ENCODE data around the gene TMA7. TPM values are rescaled to one million over a fixed set of nuclear protein-coding genes. Genes with fewer than 3 reads are reported as not detected.

TMA7 gene
- polyA plus RNA-seq, 1 donor from 2014 or later = 1,747 TPM

GRCh38 chr3:48407542-48408099 is 32.4 kb upstream of the TMA7 start:
- H3K36me3 ChIP-seq (ENCODE audit: insufficient read depth, low read length) = peaks cover 5% of the 10 kb centered on the region
- no peaks in the 10 kb centered on the region for H4K20me1 ChIP-seq (ENCODE audit: insufficient read depth)
- H3K79me2 ChIP-seq (replicated peaks; ENCODE audit: insufficient read depth, low read length) = no peaks in the 10 kb centered on the region
- H3K27ac ChIP-seq (ENCODE audit: low read length) = no peak overlapping the region
- H3K4me2 ChIP-seq (ENCODE audit: low read length) = no peak overlapping the region
- no peaks in the 10 kb centered on the region for H3K27me3 ChIP-seq (ENCODE audit: insufficient read depth, low read depth, low read length)
- no peaks in the 10 kb centered on the region for H3K9me3 ChIP-seq (ENCODE audit: low read length)
- no peaks in the 10 kb centered on the region for H3F3A ChIP-seq (ENCODE audit: insufficient read depth, low read length, poor library complexity, severe bottlenecking)
- H3K9ac ChIP-seq (ENCODE audit: low read length) = no peak overlapping the region
- no peak overlapping the region for H3K4me3 ChIP-seq (ENCODE audit: low read length)
- TF ChIP-seq EP300 (conservative IDR thresholded peaks at IDR 0.05; ENCODE audit: poor library complexity, severe bottlenecking) (no peak), CTCF (IDR thresholded peaks at IDR 0.05; ENCODE audit: poor library complexity, severe bottlenecking) (no peak), RAD21 (conservative IDR thresholded peaks at IDR 0.05) (no peak), TAF1 (IDR thresholded peaks at IDR 0.05; ENCODE audit: low read depth) (no peak), SMC3 (conservative IDR thresholded peaks at IDR 0.05; ENCODE audit: poor library complexity) (no peak)
- TF ChIP-seq, protein P1, sequence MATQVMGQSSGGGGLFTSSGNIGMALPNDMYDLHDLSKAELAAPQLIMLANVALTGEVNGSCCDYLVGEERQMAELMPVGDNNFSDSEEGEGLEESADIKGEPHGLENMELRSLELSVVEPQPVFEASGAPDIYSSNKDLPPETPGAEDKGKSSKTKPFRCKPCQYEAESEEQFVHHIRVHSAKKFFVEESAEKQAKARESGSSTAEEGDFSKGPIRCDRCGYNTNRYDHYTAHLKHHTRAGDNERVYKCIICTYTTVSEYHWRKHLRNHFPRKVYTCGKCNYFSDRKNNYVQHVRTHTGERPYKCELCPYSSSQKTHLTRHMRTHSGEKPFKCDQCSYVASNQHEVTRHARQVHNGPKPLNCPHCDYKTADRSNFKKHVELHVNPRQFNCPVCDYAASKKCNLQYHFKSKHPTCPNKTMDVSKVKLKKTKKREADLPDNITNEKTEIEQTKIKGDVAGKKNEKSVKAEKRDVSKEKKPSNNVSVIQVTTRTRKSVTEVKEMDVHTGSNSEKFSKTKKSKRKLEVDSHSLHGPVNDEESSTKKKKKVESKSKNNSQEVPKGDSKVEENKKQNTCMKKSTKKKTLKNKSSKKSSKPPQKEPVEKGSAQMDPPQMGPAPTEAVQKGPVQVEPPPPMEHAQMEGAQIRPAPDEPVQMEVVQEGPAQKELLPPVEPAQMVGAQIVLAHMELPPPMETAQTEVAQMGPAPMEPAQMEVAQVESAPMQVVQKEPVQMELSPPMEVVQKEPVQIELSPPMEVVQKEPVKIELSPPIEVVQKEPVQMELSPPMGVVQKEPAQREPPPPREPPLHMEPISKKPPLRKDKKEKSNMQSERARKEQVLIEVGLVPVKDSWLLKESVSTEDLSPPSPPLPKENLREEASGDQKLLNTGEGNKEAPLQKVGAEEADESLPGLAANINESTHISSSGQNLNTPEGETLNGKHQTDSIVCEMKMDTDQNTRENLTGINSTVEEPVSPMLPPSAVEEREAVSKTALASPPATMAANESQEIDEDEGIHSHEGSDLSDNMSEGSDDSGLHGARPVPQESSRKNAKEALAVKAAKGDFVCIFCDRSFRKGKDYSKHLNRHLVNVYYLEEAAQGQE (IDR thresholded peaks at IDR 0.05; ENCODE audit: borderline replicate concordance) = no peak
- no peak overlapping the region for H2AFZ ChIP-seq (ENCODE audit: low read depth, low read length)
- H3K9me2 ChIP-seq (ENCODE audit: insufficient read depth, low read length) = no peaks in the 10 kb centered on the region

DNA sequence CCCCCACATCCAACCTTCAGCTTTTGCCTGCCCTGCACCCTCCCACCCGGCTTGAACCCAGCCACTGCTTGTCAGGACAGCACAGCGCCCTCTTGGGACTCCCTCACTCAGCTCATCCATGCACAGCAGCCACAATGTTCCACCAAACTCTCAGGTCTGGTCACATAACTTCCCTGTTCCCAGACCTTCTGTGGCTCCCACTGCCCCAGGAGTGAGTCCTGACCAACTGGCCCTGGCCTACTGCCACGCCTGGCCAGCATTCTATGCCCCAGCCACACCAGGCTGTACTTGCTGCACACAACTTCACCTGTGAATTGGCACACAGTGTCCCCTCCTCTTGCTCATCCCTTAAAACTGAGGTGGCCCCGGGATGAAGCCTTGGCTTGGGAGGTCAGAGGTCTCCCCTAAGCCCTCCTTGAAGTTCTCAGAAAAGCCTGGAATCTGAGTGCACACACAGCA is 31.2 kb upstream of the TMA7 start:
- H3F3A ChIP-seq (ENCODE audit: insufficient read depth, low read length, poor library complexity, severe bottlenecking) = no peaks in the 10 kb centered on the region
- no peak overlapping the region for H3K4me3 ChIP-seq (ENCODE audit: low read length)
- no peaks in the 10 kb centered on the region for H4K20me1 ChIP-seq (ENCODE audit: insufficient read depth)
- H3K27me3 ChIP-seq (ENCODE audit: insufficient read depth, low read depth, low read length) = no peaks in the 10 kb centered on the region
- TF ChIP-seq TAF1 (IDR thresholded peaks at IDR 0.05; ENCODE audit: low read depth) (no peak), POLR2AphosphoS5 (IDR thresholded peaks at IDR 0.05) (peak; percentile 7)
- H3K9me2 ChIP-seq (ENCODE audit: insufficient read depth, low read length) = no peaks in the 10 kb centered on the region
- H3K79me2 ChIP-seq (replicated peaks; ENCODE audit: insufficient read depth, low read length) = no peaks in the 10 kb centered on the region
- no peak overlapping the region for H3K4me2 ChIP-seq (ENCODE audit: low read length)
- H2AFZ ChIP-seq (ENCODE audit: low read depth, low read length) = no peak overlapping the region
- no peaks in the 10 kb centered on the region for H3K36me3 ChIP-seq (ENCODE audit: insufficient read depth, low read length)
- no peak overlapping the region for H3K9ac ChIP-seq (ENCODE audit: low read length)
- H3K27ac ChIP-seq (ENCODE audit: low read length) = no peak overlapping the region
- H3K9me3 ChIP-seq (ENCODE audit: low read length) = no peaks in the 10 kb centered on the region

All from neural cell (in vitro differentiated cells).